ENCODE results near the gene OR1A1.

- TF ChIP-seq CTCF (IDR thresholded peaks at IDR 0.05; ENCODE audit: low read depth, low read length, poor library complexity, severe bottlenecking), result no peak
- no peak for TF ChIP-seq EZH2phosphoT487 (IDR thresholded peaks at IDR 0.05; ENCODE audit: borderline replicate concordance, low read length)
Observed at GRCh38 chr17:3167574-3167973, 39.9 kb upstream of the OR1A1 start.

Measured in DOHH2 (cell line).